Epithelial cell of proximal tubule (primary cell): Measurements from ENCODE around the gene PDE6D. TPM values are rescaled to one million over a fixed set of nuclear protein-coding genes. Genes with fewer than 3 reads are reported as not detected.

Source experiments
- DNase-seq: peaks from one replicate; pipeline ENCODE4 v3.0.0-alpha.2; 2011; ENCODE audit warnings: low read depth
- H3K4me3 ChIP-seq: 2 replicates; pipeline ENCODE4 v1.5.1; 2011; ENCODE audit warnings: low read depth, mild to moderate bottlenecking, low read length
- CTCF ChIP-seq: conservative IDR thresholded peaks from 2 replicates; pipeline ENCODE4 v1.5.1; 2012; ENCODE audit warnings: low read depth, mild to moderate bottlenecking, low read length
- total RNA-seq: library from RNA; depleted of rRNA; stranded (reverse); fragments of >200 nt; gene quantifications from 2 replicates; pipeline ENCODE4 v1.2.3, GENCODE V29; 2015

Gene PDE6D
- total RNA-seq, 1 donor from 2014 or later = 32.9 TPM

GRCh38 chr2:231683292-231684235 lies 97.5 kb downstream of the PDE6D start:
- no peak for TF ChIP-seq CTCF

GRCh38 chr2:231682603-231683291 lies 98.3 kb downstream of the PDE6D start:
- no peak for DNase-seq
- no peak for TF ChIP-seq CTCF
- H3K4me3 ChIP-seq = no peak overlapping the region

More at GRCh38 chr2:231683292-231684235, 97.5 kb downstream of the PDE6D start:
- H3K4me3 ChIP-seq = no peak overlapping the region
- no peak for DNase-seq

Other genes starting within 250 kb of the PDE6D start
- gene TEX44, start 188.4 kb downstream of the PDE6D start, total RNA-seq = not detected in 2 replicates
- 1,797 and 2,011 TPM in 2 replicates for gene PTMA, start 72.8 kb downstream of the PDE6D start, total RNA-seq
- gene COPS7B, start 5.2 kb upstream of the PDE6D start, total RNA-seq = 18.2 and 28.9 TPM in 2 replicates
- not detected in 2 replicates for gene NPPC, start 145.1 kb upstream of the PDE6D start, total RNA-seq
- gene DIS3L2, start 180.4 kb upstream of the PDE6D start, total RNA-seq = 23.9 and 31.6 TPM in 2 replicates